Adrenal gland (tissue), 5 donors: Measurements from ENCODE around the gene HPCAL4.

Experiments used
- CTCF ChIP-seq, 6 experiments: fragments of 450-650 bp in 4 of 6; fragments of 200-600 bp in 2 of 6; sonication (generic) in 1 of 6; IDR thresholded peaks; 1 replicate in 5 of 6; 2 replicates in 1 of 6; pipeline versions ENCODE4 v1.5.1 to v1.8.0; 2016 to 2021; ENCODE audit warnings: antibody characterized with exemption in 6 of 6, mild to moderate bottlenecking in 2 of 6, moderate library complexity in 1 of 6
- POLR2A ChIP-seq, 2 donors: fragments of 450-650 bp; IDR thresholded peaks; one replicate each; pipeline ENCODE4 v1.6.1; 2017; ENCODE audit warnings: antibody characterized with exemption in 2 of 2, mild to moderate bottlenecking in 2 of 2, moderate library complexity in 1 of 2
- donor health status: DM: no; HTN: no; CAD: no.

- TF ChIP-seq CTCF (IDR thresholded peaks at IDR 0.05) = no peak
- TF ChIP-seq POLR2A (IDR thresholded peaks at IDR 0.05) = no peak
Measured at GRCh38 chr1:39713557-39713956, 22.3 kb upstream of the HPCAL4 start.
